Stimulated activated CD4-positive, alpha-beta T cell treated with anti-CD3 and anti-CD28 coated beads, Interleukin-15, amount 100 ng/mL, for 24 hours (primary cell): ENCODE measurements around the gene G6PD.
"Not testable (repeated sequence)": the region's sequence is repeated elsewhere in the genome, so short reads cannot be mapped to it uniquely, and the experiment has no call there.

Source experiments
- DNase-seq: peaks from one replicate; pipeline ENCODE4 v3.0.0-alpha.2; 2020

Gene G6PD

DNA sequence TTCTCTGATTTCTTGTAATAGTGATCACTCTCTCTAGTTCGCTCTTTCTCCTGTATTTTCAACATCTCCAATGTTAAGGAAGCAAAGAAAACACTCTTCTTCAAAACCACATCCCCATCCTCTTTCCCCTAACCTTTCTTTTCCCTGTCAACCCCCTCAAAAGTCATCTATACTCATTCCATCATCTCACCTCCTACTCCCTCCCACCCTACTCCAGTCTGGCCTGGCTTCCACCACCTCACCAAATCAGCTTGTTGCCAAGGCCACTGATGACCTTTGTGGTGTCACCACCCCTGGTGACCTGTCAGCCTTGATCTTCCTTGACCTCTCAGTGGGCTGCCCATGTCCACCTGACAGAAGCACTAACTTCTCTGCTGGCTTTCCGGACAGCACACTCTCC, 32.9 kb downstream of the G6PD start:
- no peak for DNase-seq

DNA sequence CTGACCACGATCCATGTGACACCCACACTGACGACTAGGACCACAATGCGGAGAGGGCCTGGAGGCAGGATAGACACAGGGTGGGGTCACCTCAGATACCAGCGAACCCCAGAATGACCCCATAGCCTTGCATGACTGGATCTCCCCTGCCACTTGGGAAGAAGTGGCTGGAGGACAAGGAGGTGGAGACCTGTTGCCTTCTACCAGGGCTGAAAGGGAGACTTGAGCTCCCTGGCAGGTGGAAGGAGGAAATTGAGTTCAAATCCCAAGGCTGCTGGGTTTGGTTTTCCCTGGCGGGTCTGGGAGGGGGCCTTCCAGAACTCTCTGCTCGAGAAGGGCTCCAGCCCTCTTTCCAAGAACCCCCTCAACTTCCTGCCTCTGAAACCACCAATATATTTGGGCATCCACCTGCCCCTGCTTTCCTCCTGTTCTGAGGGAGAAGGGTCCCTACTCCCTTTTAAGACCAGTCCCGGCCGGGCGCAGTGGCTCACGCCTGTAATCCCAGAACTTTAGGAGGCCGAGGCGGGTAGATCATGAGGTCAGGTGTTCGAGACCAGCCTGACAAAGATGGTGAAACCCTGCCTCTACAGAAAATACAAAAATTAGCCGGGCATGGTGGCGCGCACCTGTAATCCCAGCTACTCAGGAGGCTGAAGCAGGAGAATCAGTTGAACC, 33.6 kb downstream of the G6PD start:
- DNase-seq = no peak

DNA sequence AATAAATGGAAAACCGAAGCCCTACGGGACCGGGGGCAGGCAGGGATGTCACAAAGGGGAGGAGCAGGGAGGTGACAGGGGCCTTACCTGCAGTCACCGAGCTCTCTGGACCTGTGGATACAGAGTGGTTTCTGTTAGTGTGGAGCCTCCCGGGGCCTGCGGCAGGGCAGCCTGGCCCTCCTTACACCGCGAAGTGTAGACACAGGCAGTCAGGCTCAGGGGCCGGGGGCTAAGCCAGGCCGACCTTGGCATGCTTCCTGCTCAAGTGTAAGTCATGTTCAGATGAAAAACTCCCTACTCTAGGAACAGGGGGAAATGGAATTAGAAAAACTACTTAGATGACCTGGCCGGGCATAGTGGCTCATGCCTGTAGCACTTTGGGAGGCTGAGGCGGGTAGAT, 34.9 kb downstream of the G6PD start:
- no peak for DNase-seq

DNA sequence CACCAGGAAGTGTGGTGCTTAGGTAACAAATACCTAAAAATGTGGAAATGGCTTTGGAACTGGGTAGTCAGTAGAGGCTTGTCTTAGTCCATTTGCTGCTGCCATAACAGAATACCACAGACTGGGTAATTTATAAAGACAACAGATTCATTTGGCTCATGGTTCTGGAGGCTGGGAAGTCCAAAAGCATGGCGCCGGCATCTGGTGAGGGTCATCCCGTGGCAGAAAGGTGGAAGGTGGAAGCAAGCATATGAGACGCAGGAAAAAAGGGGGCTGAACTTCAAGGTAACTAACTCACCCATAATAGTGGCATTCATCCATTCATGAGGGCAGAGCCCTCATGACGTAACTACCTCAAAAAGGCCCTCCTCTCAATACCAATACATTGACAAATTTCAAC, 37.2 kb downstream of the G6PD start:
- DNase-seq = no peak

DNA sequence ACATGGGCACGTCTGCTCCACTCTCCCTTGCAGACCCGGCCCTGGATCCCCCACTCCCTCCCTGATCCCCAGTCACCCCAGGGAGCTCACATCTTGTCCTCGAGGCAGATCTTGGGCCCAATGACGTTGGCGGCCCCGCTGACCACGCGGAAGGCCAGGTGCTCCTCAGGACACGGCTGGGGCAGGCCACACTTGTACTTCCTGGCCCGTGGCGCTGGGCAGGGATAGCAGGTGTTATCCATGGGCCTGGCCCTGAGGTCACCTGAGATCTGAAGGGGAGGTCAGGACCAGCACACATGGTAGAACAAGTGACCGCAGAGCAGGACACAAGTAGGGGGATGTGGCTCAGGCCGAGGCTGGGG, 38.3 kb downstream of the G6PD start:
- no peak for DNase-seq

DNA sequence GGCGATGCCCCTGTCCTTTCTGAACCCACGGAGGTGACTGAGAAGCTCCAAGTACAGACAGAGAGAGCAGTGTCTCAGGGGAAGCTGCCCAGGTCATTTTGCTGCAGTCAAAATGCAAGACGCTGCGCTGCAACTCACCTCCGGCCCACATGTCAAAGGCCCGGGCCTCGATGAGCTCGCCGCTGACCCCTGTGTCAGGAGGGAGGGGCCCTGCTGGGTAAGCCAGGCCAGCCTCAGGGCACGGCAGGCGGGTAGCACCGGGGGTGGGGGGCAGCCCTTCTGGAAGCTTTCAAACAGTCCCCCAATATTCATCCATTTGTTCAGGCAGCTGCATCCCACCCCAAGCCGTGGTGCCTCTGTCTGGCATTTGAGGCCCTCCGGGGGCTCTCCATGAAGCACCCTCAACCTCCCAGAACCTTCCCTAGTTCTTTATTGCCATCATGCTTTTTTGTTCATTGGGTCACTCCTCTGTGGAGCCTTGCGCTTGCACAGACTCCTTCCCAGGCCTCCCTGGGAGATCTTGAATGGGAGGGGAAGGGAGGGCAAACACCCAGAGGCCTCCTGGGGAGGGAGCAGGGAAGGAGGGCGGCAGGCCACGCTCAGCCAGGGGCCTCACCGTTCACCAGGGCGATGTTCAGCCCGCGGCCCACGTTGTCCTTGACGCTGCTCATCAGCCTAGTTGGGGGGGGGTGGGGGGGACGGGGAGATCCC, 38.8 kb downstream of the G6PD start:
- no peak for DNase-seq

DNA sequence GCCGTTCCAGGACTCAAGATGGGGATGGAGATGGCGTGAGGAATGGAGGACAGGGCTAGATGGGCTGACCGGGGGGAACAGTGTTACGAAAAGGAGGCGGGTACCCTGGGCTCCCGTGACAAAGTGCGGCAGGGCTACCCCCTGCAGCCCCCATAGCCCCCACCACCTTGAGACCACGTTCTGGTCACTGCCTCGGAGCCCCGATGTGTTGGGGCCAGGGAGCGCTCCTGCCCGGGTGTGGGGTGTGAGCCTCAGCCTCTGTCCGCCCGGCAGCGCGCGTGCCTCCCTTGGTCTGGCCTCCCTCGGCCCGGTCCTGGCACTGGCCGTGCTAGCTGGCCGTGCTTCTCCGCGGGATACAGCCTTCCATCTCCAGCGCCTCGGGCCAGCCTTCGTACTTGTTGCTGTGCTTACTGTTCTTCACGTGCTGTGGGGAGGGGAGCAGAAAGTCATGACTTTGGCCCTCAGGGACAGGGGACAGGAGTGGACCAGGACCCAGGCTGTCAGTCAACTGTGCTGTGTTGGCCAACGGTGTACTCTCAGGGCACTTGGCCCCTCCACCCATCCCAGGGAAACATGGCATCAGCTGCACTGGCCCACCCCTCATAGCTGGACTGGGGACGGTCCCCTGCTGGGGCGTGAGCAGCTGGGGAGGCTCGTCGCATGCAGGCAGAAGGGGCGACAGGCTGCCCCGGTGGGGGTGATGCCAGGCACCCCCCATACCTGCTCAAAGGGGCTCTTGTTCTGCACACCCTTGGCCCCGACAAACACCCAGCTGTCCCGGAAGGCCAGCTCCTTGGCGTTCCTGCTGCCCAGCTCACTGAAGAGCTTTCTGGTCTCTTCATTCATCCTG, 39.9 kb downstream of the G6PD start:
- DNase-seq = no peak

DNA sequence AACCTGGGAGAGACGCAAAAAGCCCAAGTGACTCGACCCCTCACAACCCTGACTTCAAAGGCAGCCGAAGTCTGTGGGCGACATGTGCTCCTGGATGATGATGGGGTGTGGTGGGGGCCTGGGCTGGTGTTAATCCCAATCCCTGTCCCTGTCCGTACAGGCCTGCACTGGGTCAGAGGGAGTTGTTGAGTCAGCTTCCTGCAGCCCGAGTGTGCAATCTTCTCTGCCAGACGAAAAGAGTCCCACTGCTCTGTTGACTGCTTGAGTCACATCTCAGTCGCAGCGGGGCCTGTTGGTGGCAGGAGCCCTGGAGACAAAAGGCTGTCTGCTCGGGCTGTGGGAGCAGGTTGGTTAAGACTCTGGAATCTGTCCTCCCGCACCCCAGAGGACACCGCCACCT, 40.9 kb downstream of the G6PD start:
- DNase-seq = no peak

DNA sequence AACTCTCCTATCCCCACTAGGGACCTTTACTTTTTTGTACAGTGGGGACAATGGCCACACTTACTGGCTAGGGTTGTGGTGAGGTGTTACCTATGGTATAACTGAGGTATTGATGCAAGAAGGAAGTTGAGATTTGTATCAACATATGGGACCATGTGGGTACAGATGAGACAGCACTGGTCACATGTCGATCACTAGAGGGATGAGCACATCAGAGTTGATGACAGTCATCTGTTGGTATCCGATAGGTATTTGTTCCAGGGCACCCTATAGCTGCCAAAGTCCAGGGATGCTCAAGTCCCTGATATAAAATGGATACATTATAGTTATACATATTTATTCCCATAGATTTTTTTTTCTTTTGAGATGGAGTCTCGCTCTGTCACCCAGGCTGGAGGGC, 43.7 kb downstream of the G6PD start:
- DNase-seq = no peak

DNA sequence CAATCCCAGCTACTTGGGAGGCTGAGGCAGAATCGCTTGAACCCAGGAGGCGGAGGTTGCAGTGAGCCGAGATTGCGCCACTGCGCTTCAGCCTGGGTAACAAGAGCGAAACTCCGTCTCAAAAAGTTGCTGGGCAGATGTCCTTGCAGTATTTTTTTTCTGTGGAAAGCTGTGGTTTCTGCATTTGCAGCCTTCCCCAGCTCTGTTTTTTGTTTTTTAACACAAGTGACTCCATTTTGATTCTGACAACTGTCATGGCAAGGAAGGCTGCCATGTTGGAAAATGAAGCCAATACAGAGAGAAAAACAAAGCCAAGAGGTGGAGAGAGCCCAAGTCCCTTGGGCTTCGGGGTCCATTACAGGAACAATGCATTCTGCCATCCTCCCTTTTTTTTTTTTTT, 44.5 kb downstream of the G6PD start:
- DNase-seq = no peak

DNA sequence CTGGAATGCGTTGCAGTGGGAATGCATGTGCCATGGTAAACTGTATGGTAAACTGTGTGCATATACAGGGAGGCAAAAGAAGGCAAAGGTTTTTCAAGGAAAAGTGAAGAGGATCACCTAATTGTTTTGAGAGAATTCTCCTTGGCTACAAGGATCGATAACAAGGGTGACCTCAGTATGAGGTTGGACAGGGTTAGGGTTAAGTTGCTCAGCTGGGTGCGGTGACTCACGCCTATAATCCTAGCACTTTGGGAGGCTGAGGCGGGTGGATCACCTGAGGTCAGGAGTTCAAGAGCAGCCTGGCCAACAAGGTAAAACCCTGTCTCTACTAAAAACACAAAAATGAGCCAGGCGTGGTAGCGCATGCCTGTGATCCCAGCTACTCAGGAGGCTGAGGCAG, 45.2 kb downstream of the G6PD start:
- DNase-seq = not testable (repeated sequence)

DNA sequence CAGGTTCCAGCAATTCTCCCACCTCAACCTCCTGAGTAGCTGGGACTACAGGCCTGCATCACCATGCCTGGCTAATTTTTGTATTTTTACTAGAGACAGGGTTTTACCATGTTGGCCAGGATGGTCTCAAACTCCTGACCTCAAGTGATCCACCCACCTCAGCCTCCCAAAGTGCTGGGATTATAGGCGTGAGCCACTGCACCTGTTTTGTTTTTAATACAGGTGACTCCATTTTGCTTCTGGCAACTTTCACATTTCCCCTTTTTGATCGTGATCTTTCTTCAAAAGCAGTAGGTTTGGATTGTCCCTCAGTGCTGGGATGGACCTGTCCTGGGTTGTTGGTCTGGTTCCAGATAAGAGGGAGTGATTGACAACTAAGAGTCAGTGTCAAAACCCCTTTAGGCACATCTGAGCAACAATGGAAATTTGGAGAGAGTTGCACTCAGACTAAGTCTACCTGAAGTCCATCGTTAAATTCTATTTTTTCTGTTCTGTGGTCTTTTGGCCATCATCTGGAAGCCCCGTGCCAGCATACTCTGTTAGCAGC, 50.0 kb downstream of the G6PD start:
- DNase-seq = not testable (repeated sequence)

DNA sequence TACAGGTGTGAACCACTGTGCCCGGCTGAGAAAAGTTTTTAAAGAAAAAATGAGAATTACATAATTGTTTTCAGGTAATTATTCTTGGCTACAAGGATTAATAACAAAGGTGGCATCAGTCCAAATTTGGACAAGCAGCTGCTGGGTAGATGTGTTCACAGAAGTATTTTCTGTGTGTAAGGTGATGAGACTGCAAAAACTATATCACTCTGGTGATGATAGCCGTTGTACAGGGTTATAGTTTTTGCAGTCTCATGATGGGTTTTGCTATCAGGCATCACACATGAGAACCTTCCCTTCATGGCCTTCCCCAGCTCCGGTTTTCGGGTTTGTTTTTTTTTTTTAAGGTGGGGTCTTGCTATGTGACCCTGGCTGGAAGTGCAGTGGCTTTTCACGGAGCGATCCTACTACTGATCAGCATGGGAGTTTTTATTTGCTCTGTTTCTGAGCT, 51.1 kb downstream of the G6PD start:
- no peak for DNase-seq

DNA sequence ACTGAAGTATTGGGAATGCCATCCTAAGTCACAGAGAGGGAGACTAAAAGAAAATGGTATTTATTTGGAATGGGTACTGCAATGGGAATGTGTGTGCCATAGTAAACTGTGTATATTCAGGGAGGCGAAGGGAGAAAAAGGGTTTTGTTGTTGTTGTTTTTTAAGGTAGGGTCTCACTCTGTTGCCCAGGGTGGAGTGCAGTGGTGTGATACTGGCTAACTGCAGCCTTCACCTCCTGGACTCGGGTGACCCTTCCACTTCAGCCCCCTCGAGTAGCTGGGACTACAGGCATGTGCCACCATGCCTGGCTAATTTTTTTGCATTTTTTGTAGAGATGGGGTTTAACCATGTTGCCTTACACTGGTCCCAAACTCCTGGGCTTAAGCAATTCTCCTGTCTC, 51.9 kb downstream of the G6PD start:
- no peak for DNase-seq

DNA sequence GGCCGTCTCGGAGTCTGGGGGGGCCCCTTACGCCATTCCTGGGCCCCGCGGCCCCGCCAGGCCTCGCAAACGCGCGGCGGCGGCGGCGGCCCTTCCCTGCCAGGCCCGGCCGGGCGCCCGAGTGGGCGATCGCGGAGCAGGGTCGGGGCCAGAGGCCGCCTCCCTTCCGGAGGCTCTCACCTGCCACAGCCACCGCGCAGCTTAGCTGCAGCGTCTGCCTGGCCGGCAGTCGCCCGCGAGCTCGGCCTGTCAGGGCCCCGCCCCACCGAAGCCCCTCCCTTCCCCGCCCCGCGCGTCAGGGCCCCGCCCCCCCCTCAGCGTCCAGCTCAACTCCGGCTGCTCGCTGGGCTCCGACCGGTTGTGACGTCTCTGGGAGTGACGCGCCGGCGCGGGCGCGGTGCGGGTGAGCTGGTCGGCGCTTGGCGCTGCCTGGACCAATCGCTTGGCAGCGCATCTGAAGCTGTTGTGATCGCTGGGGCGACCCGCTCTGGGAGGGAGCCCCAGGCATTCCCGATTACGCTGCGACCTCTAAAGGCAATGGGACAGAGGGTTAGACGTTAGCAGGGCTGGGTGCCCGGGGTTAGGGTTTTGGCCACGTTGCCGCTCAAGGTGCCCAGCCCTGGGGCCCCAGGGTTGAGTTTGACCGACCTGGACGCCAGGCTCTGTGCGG, 56.1 kb downstream of the G6PD start, which contains the start of gene SLC10A3:
SLC10A3 (minus strand) TSS at position 216 of the 670 bp plus-strand sequence. CDS start 1,689 bp downstream, outside the sequence.
- DNase-seq = peak; percentile 90

DNA sequence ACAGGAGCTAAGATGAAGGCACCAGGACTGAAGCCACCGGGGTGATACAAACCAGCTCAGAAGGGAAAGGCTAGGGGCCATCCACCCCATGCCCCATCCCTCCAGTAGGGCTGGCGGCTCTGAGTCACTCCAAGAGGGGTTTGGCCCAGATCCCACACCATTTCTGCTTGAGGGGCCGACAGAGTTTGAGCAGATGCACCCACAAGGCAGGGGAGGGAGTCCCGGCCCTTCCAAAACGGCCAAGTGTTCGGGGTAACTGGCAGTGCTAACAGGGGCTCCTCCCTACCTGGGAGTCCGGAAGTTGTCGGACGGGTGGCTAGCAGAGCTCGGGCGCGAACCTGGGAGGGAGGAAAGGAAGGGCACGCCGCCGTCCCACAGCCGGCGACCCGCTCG, 56.6 kb downstream of the G6PD start:
- peak; percentile 48 for DNase-seq

DNA sequence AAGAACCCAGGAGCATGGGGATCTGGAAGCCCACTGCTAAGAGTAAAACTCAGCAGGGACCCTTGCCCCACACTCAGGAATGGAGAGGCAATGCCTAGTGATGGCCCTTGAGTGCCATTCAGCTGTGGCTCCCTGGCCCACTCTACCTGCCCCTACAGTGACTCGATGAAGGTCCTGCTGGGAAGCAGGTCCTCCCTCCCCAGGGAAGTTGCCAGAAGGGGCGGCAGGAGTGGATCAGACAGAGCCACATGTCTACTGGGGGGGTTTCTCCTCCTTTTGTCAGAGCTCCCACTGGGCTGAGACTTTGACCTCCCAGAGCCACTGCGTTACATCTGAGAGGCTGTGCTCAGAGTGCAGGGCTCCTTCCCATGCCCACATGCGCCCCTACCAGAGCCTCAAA, 57.5 kb downstream of the G6PD start:
- no peak for DNase-seq

DNA sequence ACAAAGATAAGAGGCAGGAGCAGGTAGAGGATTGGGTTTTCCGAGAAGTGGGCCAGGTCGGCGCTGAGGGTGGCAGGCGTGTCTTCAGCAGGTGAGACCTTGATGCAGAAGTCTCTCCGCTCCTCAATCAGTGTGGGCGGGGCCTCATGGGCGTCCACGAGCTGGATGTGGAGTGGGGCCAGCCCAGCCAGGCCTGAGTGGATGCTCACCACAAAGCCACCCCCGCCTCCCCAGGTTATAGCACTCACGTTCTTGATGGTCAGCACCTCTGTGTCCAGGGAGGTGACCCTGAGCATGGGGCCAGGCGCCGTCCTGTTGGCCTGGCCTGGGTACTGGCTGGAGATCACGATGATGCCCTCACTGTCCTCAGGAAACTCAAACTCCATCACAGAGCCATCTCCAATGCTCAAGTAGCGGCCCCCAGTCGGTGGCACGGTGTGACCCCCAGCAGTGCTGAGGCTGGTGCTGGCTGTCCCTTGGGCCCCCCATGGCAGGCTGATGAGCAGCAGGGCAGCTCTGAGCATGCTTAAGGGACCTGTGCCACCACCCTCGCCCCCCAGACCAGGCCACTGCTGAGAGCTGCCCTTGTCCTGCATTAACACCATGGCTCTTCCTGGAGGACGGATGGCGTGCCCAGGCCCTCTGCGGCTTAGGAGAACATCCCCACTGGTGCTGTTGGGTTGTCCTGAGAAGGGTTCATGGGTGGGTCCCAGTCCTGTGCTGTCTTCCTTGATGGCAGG, 58.1 kb downstream of the G6PD start:
- DNase-seq = no peak

DNA sequence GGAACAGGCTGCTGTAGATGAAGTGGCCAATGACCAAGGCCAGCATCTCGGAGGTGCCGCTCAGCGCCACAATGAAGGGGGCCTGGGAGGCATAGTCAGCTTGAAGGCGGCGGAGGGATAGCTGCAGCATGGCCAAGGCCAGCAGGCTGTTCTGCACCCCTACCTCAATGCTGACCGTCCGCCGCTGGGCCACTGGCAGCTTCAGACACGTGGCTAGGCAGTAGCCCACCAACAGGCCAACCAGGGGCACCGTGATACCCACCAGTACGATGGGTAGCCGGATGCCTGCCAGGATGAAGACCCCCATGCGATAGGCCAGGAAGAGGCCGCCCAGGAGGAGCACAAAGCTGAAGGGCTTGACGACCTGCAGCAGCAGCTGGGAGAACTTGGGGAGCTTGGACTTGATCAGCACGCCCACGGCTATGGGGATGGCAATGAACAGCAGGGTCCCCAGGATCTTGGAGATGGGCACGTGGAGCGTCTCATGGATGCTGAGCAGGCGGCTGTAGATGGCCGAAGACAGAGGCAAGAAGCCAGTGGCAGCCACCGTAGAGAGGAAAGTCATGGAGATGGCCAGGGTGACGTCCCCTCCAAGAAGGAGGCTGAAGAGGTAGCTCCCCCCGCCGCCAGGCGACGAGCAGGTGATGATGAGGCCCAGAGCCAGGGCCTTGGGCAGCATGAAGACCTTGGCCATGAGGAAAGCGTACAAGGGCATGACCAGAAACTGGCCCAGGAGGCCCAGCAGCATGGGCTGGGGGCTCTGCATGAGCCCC, 58.9 kb downstream of the G6PD start:
- no peak for DNase-seq

DNA sequence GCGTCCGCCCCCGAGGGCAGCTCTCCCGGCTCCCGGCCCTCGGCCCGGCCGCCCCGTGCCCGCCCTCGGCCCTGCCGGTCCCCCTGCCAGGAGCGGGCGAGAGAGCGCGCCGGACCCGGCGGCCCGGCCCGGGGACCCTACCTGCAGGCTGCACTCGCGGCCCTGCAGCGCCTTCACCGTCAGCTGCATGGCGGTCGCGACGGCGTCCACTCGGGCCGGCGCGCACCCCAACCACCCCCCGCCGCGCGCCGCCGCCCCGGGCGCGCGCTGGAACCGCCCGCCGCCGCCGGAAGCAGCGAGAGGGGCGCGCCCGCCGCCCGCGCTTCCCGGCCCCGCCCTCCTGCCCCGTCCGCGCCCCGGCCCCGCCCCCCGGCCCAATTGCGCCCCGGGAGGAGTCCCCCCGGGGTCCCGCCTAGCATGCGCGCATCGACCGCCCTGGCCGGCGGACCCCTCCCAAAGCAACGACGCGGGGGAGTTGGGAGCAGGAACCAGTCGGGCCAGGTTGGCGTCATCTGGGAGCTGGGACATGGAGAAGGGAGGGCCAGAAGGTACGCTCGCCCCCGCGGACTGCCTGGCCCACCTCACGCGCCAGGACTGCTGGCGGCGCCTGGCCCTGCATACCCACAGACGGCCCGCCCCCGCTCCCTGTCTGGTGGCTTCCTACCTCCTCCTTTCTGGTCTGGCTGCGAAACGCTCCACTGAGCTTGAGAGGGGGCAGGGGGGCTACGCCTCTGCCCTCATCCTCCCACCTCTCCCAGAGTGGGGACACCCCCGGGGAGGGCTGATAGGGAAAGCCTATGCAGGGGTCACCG, 60.0 kb downstream of the G6PD start, which contains the start of gene UBL4A:
UBL4A (minus strand) TSS at position 220 of the 812 bp plus-strand sequence; CDS start at position 189, 31 bp downstream.
- DNase-seq = peak; percentile 69
